Measurements from ENCODE around the gene MAD1L1. TPM values are rescaled to one million over a fixed set of nuclear protein-coding genes. Genes with fewer than 3 reads are reported as not detected.

Gene MAD1L1
- total and polyA plus RNA-seq, 2 of the 13 experiments (the other 11 are each of a cell fraction or from before 2014, with no cell fraction given) = 17.4 to 64.7 TPM

DNA sequence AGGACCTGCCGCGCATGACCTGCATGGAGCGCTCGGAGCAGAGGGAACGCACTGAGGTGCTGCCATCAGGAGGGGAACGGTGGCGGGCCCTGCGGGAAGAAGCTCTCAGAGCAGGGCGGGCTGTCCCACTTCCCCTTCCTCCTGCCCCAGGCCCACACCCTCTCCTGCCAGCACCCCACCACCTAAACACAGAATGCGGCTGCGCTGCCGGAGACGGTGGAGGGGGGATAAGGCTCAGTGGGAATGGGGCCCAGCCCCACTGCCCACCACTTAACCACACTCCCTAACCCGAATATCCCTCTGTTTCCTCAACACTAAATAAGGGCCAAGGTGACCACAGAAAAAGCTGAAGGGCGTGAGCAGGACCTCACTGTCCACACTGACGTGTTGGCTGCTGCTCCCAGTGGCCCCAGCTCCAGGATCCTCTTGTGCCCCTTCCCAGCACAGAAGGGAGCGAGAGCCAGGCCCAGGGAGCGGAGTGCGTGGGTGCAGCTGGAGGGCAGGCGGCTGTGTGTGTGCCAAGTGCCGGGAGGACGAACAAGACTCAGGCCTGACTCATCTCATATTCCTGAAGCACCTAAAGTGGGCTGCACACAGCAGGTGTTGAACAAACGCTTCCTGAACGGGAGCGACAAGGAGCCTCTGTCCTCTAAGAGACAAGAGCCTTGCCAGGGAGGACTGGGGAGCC, 116.8 kb downstream of the MAD1L1 start (continued):
- TF ChIP-seq, protein P1, sequence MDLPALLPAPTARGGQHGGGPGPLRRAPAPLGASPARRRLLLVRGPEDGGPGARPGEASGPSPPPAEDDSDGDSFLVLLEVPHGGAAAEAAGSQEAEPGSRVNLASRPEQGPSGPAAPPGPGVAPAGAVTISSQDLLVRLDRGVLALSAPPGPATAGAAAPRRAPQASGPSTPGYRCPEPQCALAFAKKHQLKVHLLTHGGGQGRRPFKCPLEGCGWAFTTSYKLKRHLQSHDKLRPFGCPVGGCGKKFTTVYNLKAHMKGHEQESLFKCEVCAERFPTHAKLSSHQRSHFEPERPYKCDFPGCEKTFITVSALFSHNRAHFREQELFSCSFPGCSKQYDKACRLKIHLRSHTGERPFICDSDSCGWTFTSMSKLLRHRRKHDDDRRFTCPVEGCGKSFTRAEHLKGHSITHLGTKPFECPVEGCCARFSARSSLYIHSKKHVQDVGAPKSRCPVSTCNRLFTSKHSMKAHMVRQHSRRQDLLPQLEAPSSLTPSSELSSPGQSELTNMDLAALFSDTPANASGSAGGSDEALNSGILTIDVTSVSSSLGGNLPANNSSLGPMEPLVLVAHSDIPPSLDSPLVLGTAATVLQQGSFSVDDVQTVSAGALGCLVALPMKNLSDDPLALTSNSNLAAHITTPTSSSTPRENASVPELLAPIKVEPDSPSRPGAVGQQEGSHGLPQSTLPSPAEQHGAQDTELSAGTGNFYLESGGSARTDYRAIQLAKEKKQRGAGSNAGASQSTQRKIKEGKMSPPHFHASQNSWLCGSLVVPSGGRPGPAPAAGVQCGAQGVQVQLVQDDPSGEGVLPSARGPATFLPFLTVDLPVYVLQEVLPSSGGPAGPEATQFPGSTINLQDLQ (CRISPR knock-in tag; IDR thresholded peaks at IDR 0.05) = no peak
- TF ChIP-seq AGO2 (optimal IDR thresholded peaks at IDR 0.05; ENCODE audit: low read depth, low read length) (peak; percentile 5), SRF (IDR thresholded peaks at IDR 0.05; ENCODE audit: low read depth, low read length) (no peak), EZH2 (conservative IDR thresholded peaks at IDR 0.05; ENCODE audit: low read depth, low read length) (no peak), MATR3 (CRISPR knock-in tag; IDR thresholded peaks at IDR 0.05) (no peak), PCBP1 (IDR thresholded peaks at IDR 0.05; ENCODE audit: borderline replicate concordance, low read depth, low read length) (no peak)
- TF ChIP-seq, protein P2, sequence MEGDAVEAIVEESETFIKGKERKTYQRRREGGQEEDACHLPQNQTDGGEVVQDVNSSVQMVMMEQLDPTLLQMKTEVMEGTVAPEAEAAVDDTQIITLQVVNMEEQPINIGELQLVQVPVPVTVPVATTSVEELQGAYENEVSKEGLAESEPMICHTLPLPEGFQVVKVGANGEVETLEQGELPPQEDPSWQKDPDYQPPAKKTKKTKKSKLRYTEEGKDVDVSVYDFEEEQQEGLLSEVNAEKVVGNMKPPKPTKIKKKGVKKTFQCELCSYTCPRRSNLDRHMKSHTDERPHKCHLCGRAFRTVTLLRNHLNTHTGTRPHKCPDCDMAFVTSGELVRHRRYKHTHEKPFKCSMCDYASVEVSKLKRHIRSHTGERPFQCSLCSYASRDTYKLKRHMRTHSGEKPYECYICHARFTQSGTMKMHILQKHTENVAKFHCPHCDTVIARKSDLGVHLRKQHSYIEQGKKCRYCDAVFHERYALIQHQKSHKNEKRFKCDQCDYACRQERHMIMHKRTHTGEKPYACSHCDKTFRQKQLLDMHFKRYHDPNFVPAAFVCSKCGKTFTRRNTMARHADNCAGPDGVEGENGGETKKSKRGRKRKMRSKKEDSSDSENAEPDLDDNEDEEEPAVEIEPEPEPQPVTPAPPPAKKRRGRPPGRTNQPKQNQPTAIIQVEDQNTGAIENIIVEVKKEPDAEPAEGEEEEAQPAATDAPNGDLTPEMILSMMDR (CRISPR knock-in tag; IDR thresholded peaks at IDR 0.05) = 0 out of 2 replicates have a peak, but pooled peaks have one; percentile 5

All from HepG2 (cell line).